Measurements from ENCODE around the gene SETD5.
A peak's percentile ranks its signal among the peaks of the same experiment; 100 is the strongest.

DNA sequence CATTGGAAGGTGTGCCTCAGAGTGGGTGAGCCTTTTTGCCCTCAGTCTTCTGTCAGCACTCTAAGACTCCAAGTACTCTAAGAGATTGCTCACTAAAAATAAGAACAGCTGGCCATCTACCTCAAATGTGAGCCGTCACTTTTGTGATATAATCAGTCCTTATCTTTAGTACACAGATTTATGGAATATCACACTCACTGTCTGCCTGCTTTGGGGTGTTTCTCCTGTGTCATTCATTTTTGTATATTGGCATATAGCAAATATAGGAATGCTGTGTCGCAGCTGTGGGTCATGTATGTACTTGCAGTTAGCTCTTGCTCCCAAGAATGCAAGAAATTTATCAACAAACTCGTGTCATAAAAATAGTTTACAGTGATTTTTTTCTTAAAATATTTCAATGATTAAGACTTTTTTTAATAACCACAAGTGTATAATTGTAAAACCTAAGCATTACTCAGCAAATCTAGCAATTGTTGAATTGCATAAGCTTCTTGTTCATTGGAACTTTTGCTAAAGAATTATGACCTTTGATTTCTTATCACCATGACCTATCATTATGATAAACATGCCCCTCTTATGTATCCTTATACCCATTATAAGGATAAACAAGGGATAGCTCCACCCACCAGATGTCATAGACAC is 18.8 kb downstream of the SETD5 start:
- TF ChIP-seq CTCF (conservative IDR thresholded peaks at IDR 0.05; ENCODE audit: low read depth, low read length), result no peak
- no peak for TF ChIP-seq POLR2A (IDR thresholded peaks at IDR 0.05; ENCODE audit: low read depth, low read length)
- no peak for TF ChIP-seq FOS (IDR thresholded peaks at IDR 0.05; ENCODE audit: low read depth, low read length)
- no peak for TF ChIP-seq MXI1 (IDR thresholded peaks at IDR 0.05; ENCODE audit: borderline replicate concordance, low read depth, low read length)
- TF ChIP-seq RAD21 (IDR thresholded peaks at IDR 0.05; ENCODE audit: low read length), result no peak
- TF ChIP-seq CEBPB (IDR thresholded peaks at IDR 0.05; ENCODE audit: low read depth, low read length), result 0 out of 2 replicates have a peak, but pooled peaks have one; percentile 24
- no peak for TF ChIP-seq USF2 (IDR thresholded peaks at IDR 0.05; ENCODE audit: low read depth, low read length)
- no peak for TF ChIP-seq CHD1 (IDR thresholded peaks at IDR 0.05; ENCODE audit: low read depth, low read length)
- no peak for TF ChIP-seq RCOR1 (IDR thresholded peaks at IDR 0.05; ENCODE audit: insufficient replicate concordance, low read length)
- TF ChIP-seq, protein P1, sequence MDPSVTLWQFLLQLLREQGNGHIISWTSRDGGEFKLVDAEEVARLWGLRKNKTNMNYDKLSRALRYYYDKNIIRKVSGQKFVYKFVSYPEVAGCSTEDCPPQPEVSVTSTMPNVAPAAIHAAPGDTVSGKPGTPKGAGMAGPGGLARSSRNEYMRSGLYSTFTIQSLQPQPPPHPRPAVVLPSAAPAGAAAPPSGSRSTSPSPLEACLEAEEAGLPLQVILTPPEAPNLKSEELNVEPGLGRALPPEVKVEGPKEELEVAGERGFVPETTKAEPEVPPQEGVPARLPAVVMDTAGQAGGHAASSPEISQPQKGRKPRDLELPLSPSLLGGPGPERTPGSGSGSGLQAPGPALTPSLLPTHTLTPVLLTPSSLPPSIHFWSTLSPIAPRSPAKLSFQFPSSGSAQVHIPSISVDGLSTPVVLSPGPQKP (IDR thresholded peaks at IDR 0.05; ENCODE audit: borderline replicate concordance, low read depth, low read length), result no peak
- TF ChIP-seq SMC3 (IDR thresholded peaks at IDR 0.05; ENCODE audit: low read depth, low read length), result no peak
- TF ChIP-seq MAFK (IDR thresholded peaks at IDR 0.05; ENCODE audit: low read depth, low read length), result 0 out of 2 replicates have a peak, but pooled peaks have one; percentile 54
- TF ChIP-seq RFX5 (IDR thresholded peaks at IDR 0.05; ENCODE audit: low read depth, low read length), result no peak
- TF ChIP-seq BHLHE40 (IDR thresholded peaks at IDR 0.05; ENCODE audit: low read depth, low read length), result no peak

Data from IMR-90 (cell line).